ENCODE data around the gene DDX25.

DDX25 gene

DNA sequence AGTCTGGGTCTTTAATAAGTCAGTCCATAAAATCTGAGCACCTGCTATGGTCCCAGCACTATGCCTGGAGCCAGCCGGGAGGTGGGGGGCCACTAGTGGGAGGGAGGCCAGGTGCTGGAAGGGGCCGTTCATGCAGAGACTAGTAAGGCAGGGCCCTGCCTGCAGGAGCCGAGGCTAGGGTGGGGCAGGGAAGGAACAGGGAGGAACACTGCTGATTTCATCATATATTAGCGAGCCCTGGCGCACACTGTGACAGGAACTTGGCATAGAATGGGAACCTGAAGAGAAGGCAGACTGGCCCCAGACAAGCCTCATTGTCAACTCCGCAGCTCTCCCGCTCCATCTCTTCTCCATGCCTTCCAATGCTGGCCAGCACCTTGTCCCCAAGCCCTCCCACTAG lies 48.7 kb downstream of the DDX25 start:
- DNase-seq: no peak

DNA sequence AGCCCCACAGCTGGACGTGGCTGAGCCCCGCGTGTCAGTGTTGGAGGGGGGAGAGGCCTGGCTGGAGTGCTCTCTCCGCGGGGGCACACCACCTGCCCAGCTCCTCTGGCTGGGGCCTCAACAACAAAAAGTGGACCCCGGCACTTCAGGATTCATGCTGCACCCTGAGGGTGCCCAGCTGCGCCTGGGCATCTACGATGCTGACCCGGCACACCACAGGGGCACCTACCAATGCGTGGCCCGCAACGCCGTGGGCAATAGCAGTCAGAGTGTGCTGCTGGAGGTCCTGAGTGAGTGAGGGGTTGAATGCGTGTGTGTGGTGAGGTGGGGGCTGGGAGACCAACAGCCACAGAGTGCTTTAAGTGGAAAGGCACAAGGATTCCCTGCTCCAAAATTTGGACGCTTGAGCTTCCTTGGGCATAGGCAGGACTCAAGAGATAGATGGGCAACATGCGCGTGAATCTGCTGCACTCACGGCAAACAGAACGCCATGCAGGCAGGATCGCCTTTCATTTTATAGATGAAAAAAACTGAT lies 49.2 kb downstream of the DDX25 start:
- no peak for DNase-seq

DNA sequence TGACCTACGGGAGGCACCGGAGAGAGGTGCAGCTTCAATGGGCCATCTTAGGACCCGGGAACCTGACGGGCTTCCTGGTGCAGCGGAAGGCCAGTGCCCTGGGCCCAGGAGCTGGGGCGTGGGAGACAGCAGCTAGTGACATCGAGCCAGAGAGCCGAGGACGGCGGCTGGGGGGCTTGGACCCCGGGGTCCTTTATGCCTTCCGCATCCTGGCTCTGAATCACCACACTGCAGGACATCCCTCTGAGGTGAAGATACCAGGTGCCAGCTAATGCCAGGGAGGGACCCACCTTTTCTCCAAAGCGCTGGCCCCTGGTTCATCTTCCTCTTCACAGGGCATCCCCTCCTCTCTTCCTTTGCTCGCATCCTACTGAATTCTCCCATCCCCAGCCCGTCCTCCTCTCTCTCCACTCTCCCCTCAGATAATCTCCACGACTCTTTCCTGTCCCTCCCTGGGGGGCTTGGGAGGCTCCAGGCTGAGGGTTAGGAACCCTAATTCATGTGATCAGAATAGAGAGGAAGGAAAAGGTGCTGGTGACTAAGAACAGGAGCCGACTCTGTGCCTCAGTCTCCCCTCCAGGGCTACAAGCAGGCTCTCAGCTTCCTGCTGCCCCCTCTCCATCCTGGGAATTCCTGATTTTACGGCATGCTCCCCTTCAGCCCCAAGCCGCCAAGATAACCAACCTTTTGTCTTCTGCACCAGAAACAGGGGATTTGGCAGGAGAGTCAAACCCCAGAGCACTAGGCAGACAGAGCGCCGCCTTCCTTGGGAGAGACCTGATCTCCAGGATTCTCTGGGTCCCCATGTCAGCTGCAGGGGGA lies 50.0 kb downstream of the DDX25 start:
- DNase-seq: no peak

DNA sequence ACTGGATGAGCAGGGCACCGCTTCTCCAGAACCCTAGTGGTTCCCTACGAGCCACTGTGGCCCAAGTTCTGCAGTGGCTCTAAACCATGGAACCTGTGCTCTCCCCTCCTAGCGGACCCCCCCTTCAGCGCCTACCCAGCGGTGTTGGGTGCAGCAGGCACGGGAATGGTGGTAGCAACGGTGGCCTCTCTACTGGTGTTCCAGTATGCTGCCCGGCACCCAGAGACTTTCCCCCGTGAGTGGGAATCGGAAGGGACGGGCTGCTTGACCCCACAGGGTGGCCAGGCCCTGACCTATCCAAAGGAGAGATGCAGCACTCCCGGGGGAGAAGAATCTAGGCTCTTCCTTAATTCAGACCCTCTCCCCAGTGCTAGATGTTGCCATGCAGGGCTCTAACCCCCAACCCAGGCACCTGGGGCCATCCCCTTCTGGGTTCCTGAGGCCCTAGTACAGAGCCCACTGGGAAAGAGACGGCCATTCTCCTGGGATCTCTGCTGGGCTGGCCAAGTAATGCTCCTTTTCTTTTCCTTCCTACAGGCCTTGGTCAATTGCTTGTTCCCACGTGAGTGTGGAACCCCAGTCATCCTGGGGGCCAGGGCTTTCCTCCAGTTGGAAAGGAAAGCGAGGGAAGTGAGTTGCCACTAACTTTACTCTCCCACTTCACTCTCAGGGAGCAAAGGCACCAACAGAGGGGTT lies 50.8 kb downstream of the DDX25 start:
- no peak for DNase-seq

DNA sequence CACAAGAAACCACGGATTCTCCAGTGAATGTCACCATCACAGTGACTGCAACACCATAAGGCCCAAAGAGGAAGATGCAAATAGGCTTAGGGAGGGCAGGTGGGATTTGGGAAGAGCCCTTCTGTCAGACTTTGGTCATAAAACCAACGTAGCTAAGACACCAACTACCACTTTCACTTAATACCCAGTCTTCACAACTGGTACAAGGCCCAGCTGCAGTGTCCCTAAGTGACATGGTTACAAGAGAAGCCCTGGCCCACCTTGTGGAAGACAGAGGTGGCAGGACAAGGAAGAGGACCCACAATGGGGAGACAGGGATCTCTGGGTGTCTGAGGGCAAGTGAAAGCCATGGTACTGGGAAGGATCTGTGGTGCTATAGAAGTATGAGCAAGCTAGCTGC lies 51.5 kb downstream of the DDX25 start:
- DNase-seq: no peak

DNA sequence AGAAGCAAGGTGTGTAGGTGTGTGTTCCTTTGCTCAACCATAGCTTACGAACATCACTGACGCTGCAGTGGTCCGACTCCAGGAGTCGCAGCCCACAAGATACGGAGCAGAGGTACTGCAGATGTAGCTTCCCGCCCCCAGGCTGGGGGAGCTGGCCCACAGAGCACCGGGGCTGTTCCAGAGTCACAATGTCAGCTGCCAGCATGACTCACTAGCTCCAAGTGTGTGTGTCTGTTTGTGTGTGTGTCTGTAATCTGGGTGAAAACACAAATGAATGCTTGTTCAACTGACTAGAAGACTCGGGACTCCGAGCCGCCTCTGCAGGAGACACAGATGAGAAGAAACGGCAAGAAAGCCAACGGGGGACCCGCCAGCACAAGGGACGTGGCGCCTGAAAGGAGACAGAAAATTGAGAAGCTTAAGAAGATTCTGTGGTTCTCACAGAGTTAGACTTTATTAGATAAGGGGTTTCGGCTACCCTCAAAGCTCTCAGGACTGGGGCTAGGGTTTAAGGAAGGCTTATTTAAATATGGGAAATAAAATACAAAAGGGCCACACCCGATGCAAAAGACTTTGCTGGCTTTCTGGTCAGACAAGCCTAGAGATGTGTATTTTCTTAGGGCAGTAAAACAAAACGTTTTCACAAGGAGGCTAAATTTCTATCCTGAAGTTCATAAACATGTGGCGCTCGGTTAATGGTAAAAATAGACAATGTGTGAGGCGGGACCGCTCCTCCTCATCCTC lies 52.3 kb downstream of the DDX25 start:
- no peak for DNase-seq

DNA sequence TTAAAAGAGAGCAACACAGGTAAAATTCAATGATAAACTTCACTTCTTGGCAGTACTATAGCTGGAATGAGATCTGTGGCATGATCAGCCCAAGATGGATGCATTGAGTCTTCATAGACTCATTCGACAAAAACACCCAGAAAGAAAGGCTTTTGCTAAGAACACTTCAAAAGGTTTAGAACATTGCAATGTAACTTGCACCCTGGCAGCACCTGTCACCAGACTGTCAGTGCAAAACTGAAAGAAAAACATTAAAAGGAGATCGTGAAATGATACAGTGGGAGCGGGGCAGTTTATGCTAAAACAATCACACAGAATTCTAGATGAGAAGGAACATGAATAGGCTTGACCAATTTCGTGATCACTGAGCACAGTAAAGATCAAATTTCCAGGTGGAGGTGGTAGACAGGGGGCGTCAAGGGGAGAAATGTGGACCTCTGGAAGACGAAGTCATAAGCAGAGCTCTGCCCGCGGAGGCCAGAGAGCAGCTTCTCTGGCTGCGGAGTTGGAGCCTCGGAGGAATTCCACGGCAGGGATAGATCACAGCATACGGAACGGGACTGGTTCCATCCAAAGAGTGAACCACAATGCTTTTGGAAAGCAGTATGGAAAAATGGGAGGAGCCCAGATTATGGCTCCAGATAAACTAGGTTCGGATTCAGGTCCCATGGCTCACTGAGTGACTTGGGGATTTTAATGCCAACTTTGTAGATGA lies 53.5 kb downstream of the DDX25 start:
- no peak for DNase-seq

DNA sequence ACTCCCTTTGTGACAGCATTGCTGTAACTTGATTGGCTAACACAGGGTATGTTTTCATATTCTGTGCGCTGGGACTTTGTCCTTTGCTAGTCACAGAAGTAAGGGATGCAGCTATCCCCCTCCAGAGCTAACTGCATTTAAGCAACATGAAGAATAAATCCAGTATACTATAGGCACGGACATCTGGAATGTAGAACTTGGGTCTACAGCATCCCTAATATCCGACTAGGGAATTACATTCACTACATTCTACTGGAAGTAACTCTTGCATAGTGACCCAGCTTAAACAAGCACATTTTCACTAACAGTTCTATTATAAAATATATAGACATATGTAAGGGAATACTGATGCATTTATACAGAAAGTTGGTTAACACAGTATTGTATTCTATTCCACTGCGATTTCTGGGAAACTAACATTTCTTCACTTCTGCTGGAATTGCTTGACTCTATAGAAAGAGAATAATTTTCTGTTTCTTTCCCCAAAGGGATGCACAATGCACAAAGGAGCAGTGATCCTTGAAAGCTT lies 54.6 kb downstream of the DDX25 start:
- DNase-seq: no peak

DNA sequence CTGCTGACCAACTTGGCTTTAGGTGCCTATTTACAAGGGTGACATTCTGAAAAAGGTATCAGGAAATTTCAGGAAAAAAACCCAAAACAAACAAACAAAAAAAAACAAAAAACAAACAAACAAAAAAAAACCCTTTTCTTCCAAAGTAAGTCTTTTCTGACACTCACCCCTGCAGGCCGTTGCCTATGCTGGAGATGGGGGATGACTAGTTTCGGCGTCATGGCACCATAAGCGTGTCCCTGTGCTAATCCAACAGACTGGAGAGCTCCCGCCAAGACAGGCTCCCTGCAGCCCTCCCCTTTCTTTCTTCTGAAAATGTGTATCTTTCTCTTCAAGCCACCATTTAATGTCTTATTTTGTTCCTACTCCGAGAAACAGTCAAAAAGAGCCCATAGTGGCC lies 55.2 kb downstream of the DDX25 start:
- no peak for DNase-seq

DNA sequence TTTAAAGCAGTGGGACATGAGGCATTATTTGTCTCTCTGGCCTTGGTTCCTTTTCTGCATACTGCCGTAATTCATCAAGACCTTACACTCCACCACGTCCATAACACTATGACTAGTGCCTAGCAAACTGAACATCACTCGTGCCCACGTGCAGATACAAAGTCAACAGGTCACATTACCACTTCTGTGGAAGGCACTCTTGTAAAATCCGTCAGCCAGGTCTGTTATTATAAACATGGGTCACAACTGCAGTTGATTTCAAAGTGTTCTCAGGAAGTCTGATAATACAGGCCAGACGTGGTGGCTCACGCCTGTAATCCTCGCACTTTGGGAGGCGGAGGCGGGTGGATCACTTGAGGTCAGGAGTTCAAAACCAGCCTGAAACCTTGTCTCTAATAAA lies 55.6 kb downstream of the DDX25 start:
- no peak for DNase-seq

DNA sequence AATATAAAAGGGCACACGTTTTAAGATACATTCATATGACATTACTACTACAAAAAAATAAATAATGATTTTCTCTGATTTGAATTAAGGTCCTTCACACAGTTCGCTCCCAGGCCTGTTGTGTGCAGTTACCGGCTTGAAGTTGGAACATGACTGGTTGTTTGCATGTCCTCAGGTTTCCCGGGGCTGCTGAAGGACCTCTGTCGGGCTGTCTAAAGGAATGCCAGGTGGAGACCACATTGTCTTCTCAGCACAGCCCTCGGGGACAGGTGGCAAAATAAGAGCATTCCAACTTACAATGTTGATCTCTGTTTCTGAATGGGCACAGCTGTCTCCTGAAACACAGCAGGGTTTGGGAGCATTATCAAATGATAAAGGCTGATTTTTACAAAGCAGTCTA lies 56.5 kb downstream of the DDX25 start:
- no peak for DNase-seq

DNA sequence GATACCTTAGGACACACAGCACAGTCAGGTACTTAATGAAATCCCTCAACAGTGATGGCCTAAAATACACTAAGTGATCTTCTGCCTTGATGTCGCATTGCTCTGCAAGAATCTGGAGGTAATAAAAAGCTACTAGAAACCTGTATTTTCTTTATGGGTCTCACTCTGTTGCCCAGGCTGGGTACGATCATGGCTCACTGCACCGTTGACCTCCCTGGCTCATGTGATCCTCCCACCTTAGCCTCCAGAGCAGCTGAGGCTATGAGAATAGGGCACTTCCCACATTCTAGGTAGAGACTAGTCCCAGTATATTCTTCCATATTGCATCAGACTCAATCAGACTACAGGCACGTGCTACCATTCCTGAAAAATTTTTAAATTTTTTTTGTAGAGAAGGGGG lies 63.2 kb downstream of the DDX25 start:
- no peak for DNase-seq

DNA sequence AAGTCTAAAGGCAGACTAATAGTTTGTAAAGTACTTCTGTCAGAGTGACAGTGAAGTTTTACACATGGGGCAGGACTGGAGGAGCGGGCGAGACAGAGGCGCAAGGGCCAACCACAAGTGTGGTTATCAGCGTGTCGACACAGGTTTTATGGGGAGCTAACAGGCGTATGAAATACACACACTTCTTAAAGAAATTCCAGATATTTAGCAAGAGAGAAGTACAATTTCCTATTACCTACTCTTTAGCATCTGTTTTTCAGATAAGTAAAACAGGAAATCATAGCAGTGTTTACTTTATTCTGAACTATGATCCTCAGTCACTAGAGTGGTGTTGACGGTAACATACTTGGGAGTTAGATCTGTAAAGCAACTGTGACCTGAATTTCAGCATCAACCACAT lies 64.0 kb downstream of the DDX25 start:
- no peak for DNase-seq

DNA sequence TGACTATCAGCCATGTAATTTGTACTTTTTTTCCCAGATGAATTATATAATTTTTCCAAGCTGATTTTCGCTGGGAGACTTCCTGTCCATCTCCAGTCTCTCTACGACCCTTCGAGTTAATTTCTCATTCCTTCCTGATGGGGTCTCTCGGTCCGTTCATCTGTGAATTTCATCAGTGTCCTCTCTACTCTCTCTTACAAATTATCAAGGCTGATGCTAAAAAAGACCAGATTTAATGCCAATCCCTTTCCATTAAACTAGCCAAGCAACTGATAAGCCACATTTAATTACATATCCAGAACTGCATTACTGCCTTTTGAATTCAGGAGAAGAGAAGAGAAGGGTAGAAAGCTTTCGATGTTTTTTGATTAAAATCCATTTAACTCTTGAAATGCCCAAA lies 67.3 kb downstream of the DDX25 start:
- DNase-seq: no peak

DNA sequence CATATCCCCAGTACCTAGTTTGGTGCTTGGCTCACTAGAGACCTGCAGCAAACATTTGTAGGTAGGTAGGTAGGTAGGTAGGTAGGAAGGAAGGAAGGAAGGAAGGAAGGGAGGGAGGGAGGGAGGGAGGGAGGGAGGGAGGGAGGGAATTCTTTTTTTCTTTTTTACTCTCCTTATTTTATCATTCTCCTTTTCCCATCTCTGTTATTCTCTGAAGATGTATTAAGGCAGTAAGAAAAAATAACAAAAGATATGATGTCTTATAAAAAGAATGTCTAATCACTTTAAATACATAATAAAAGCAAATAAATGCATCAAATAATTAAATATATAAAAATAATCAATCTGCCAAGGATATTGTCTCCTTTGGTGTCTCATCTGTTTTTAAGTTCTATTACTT lies 70.0 kb downstream of the DDX25 start:
- DNase-seq: no peak

DNA sequence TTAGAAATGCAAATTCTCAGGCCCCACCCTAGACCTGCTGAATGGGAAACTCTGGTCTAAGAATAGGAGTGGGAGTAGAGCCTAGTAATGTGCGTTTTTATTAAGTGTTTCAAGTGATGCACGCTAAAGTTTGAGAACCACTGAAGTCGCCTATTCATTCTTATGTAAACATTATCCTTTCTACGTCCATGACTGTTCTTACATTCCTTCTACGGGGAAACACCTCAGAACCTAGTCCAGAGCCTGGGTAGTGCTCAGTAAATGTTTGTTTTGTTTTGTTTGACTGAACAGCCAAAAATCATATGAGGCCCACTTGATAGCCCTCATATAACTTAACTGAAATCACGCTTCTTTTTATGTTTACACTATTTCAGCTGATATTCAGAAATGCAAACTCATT lies 71.3 kb downstream of the DDX25 start:
- no peak for DNase-seq

DNA sequence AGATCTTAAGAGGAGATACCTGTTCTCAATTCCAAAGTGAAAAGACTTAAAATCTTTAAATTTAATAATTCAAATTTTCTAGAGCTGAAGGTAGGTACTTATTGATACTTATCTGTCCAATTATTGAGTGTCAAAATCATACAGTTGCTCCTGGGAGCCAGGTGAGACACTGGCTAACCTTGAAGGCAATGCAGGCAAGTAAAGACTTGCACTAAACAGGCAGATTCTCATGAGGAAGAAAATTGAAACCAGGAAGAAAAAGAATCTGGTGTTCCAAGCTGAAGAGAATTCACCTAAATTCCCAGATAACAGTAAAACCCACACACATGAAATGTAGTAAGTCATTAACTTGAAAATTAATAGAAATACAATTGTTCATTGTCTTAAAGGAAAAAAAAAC lies 71.8 kb downstream of the DDX25 start:
- DNase-seq: no peak

DNA sequence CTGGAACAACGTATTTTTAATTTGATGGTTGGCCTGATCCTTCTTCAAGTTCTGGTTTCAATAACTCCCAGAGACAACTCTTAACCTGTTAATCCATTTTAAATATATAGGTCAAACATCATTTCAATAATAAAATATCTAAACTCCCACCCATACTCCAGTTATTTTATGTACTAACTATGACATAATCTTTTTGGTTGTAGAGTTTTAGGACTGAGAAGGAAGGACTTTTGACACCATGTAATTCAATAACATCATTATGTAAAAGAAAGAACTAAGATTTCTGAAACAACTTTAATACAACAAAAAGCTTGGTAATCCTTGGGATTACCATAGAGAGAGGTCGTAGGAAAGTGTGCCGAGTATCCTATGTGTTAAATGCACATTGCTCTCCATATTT lies 73.0 kb downstream of the DDX25 start:
- DNase-seq: no peak

DNA sequence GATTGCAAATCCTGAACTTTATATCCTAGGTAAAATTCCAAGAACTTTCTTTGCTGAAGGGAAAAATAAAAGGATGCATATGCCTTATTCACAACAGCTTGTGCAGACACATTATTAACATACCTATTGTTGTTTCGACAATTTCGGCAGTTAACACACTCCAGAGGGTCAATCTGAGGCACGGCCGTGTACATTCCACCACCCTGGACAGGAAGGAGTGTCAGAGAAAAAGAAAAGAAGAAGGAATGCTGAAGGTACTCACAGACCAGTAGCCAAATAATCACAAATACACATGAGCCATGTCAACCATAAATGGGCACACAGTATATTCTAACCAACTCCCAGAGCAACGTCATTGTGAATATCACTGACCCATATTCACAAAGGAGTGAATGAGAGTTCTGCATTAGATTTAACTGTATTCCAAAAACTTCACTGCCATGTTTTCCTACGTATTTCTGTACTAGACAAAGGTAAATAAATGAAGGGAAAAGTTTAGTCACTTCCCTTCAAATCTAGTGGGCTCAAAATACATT lies 73.9 kb downstream of the DDX25 start:
- DNase-seq: no peak
